HepG2 (cell line): ENCODE measurements around the gene ACCS. TPM values are rescaled to one million over a fixed set of nuclear protein-coding genes. Genes with fewer than 3 reads are reported as not detected.

Experiments
- ATAC-seq: fragments of 200-7000 bp; cut with Tn5 transposase; 3 replicates; pipeline ENCODE4 v1.9.1; 2020; ENCODE audit warnings: mild to moderate bottlenecking, moderate library complexity
- BruUV-seq: library from RNA; stranded (reverse); fragments of 400-500 nt; replicated peaks from 2 replicates; lab custom pipeline; 2021; lab: Mats Ljungman, UMichigan
- CTCF ChIA-PET: fragments of 300-600 bp; formaldehyde crosslinking; extraction: SDS; loops from one replicate; lab custom pipeline; 2021; ENCODE audit warnings: low total read pairs, inconsistent platforms, low intra/inter-chr PET ratio; lab: Yijun Ruan, JAX
- POLR2A ChIA-PET: fragments of 350-600 bp; sonication (Branson Sonifier 250); formaldehyde crosslinking; loops from one replicate; lab custom pipeline; 2020; ENCODE audit warnings: antibody characterized with exemption, inconsistent platforms; lab: Yijun Ruan, JAX
- DNase-seq: peaks from one replicate; pipeline ENCODE4 v3.0.0-alpha.2; 2015; ENCODE audit warnings: low spot score
- FAIRE-seq: peaks from 3 replicates; lab custom pipeline; 2011; peaks lifted over from hg19 to GRCh38; lab: Jason Lieb, UNC
- H2AFZ ChIP-seq: one replicate; pipeline ENCODE4 v1.6.1; 2011; ENCODE audit warnings: low read length, inconsistent platforms
- H3K27ac ChIP-seq: fragments of 300-600 bp; 3 replicates; pipeline ENCODE4 v1.8.0; 2011; ENCODE audit warnings: mixed run types, mild to moderate bottlenecking, mixed read lengths, low read length, inconsistent platforms; ENCODE audit not compliant: insufficient read depth; ENCODE audit errors: extremely low read length
- H3K27me3 ChIP-seq, 2 experiments: fragments of 200-600 bp in 1 of 2; 2 replicates in 1 of 2; 3 replicates in 1 of 2; pipeline versions ENCODE4 v1.6.0 to v1.8.0; 2011; ENCODE audit warnings: low read length in 2 of 2, mild to moderate bottlenecking in 2 of 2, moderate library complexity in 2 of 2, inconsistent platforms in 1 of 2; ENCODE audit not compliant: insufficient read depth in 2 of 2, control insufficient read depth in 1 of 2
- H3K36me3 ChIP-seq, 2 experiments: fragments of 200-600 bp in 1 of 2; replicated peaks in 1 of 2; 2 replicates in 1 of 2; 3 replicates in 1 of 2; pipeline versions ENCODE4 v1.5.1 to v1.8.0; 2011; ENCODE audit warnings: low read length in 2 of 2, inconsistent platforms in 1 of 2; ENCODE audit not compliant: insufficient read depth in 2 of 2, control insufficient read depth in 1 of 2
- H3K4me1 ChIP-seq: 2 replicates; pipeline ENCODE4 v1.5.1; 2012; ENCODE audit warnings: low read length, inconsistent platforms; ENCODE audit not compliant: insufficient read depth
- H3K4me2 ChIP-seq: 2 replicates; pipeline ENCODE4 v1.6.0; 2011; ENCODE audit warnings: low read depth, low read length, inconsistent platforms
- H3K4me3 ChIP-seq, 3 experiments: fragments of 200-600 bp in 1 of 3; sonication (generic), shearing (Covaris generic) in 1 of 3; replicated peaks in 1 of 3; 2 replicates each; pipeline ENCODE4 v1.5.1; 2011 to 2016; ENCODE audit warnings: low read length in 3 of 3, inconsistent platforms in 2 of 3, low read depth in 2 of 3, mild to moderate bottlenecking in 2 of 3, control low read depth in 1 of 3, mixed read lengths in 1 of 3; ENCODE audit not compliant: insufficient read depth in 1 of 3
- H3K79me2 ChIP-seq: one replicate; pipeline ENCODE4 v1.6.1; 2011; ENCODE audit warnings: low read length, inconsistent platforms; ENCODE audit not compliant: insufficient read depth
- H3K9ac ChIP-seq: 2 replicates; pipeline ENCODE4 v1.6.0; 2011; ENCODE audit warnings: mild to moderate bottlenecking, low read depth, low read length, inconsistent platforms; ENCODE audit not compliant: insufficient read depth
- H3K9me3 ChIP-seq: 2 replicates; pipeline ENCODE4 v1.5.1; 2012; ENCODE audit warnings: mild to moderate bottlenecking, low read length
- H4K20me1 ChIP-seq: 2 replicates; pipeline ENCODE4 v1.6.0; 2011; ENCODE audit warnings: inconsistent platforms, mild to moderate bottlenecking, low read length, moderate library complexity; ENCODE audit not compliant: insufficient read depth
- GATA4 ChIP-seq: sonication (generic); IDR thresholded peaks from 2 replicates; pipeline ENCODE4 v1.6.1; 2016; ENCODE audit warnings: antibody characterized with exemption, low read depth, borderline replicate concordance
- GFI1 ChIP-seq: sonication (generic); formaldehyde crosslinking; IDR thresholded peaks from 2 replicates; pipeline ENCODE4 v1.5.0; 2020; ENCODE audit warnings: missing genetic modification reagents, mild to moderate bottlenecking, borderline replicate concordance
- HDAC2 ChIP-seq: sonication (generic); formaldehyde crosslinking; IDR thresholded peaks from 2 replicates; pipeline ENCODE4 v1.4.0; 2020; ENCODE audit warnings: missing genetic modification reagents
- KDM6A ChIP-seq: IDR thresholded peaks from 2 replicates; pipeline ENCODE4 v1.6.1; 2016; ENCODE audit warnings: low read depth
- KLF15 ChIP-seq: sonication (generic); formaldehyde crosslinking; IDR thresholded peaks from 2 replicates; pipeline ENCODE4 v1.8.1; 2023; ENCODE audit warnings: borderline replicate concordance, mild to moderate bottlenecking, inconsistent platforms, missing genetic modification reagents, mixed read lengths
- NPAS2 ChIP-seq: sonication (generic); formaldehyde crosslinking; IDR thresholded peaks from 2 replicates; pipeline ENCODE4 v1.8.0; 2022; ENCODE audit warnings: mild to moderate bottlenecking, missing genetic modification reagents, borderline replicate concordance
- RAD21 ChIP-seq: fragments of 450-650 bp; formaldehyde crosslinking; IDR thresholded peaks from 2 replicates; pipeline ENCODE4 v1.5.0; 2020; ENCODE audit warnings: mild to moderate bottlenecking
- RARA ChIP-seq: IDR thresholded peaks from 2 replicates; pipeline ENCODE4 v1.6.1; 2016; ENCODE audit warnings: missing genetic modification reagents, missing compliant biosample characterization
- ZBTB3 ChIP-seq: sonication (generic); formaldehyde crosslinking; IDR thresholded peaks from 2 replicates; pipeline ENCODE4 v1.4.0; 2020; ENCODE audit warnings: low read depth, mild to moderate bottlenecking, moderate library complexity, missing genetic modification reagents, borderline replicate concordance
- ZNF543 ChIP-seq: sonication (generic); formaldehyde crosslinking; IDR thresholded peaks from 2 replicates; pipeline ENCODE4 v1.4.0; 2020; ENCODE audit warnings: mild to moderate bottlenecking, missing genetic modification reagents
- ZNF605 ChIP-seq: sonication (generic); formaldehyde crosslinking; IDR thresholded peaks from 2 replicates; pipeline ENCODE4 v1.8.0; 2022; ENCODE audit warnings: mild to moderate bottlenecking, missing genetic modification reagents
- ZNF713 ChIP-seq: sonication (generic); formaldehyde crosslinking; IDR thresholded peaks from 2 replicates; pipeline ENCODE4 v1.4.0; 2020; ENCODE audit warnings: mild to moderate bottlenecking, missing genetic modification reagents
- WGBS: methylation state at CpG from one replicate; pipeline ENCODE4 v1.1.6; 2017; ENCODE audit warnings: low lambda C conversion rate; 5-methylcytosine and 5-hydroxymethylcytosine counted together
- in situ Hi-C: cut with HindIII; loops from 2 replicates; pipeline ENCODE4 v1.10.0; 2017; ENCODE audit warnings: low pct_unique_long_range_greater_than_20kb; ENCODE audit not compliant: extremely low pct_ligation_motif_present
- intact Hi-C: fragments of 100-400 bp; cut with micrococcal nuclease; formaldehyde crosslinking; loops from one replicate; pipeline ENCODE4 v1.10.0; 2022; ENCODE audit not compliant: unreplicated experiment
- polyA plus RNA-seq, 8 experiments: library from polyadenylated mRNA; depleted of rRNA in 3 of 8; stranded (reverse) in 7 of 8; unstranded in 1 of 8; fragments of >200 nt; fragmentation: Illumina TruSeq in 4 of 8; extraction: Trizol in 4 of 8; gene quantifications; 2 replicates each; pipeline versions ENCODE4 v1.2.1 to v1.2.3, GENCODE V29; 2011 to 2016; ENCODE audit warnings: low read depth in 4 of 8, missing spikeins in 1 of 8, mixed read lengths in 1 of 8; ENCODE audit not compliant: insufficient read depth in 1 of 8
- total RNA-seq, 5 experiments: library from RNA; depleted of rRNA; stranded (reverse); fragments of >200 nt; fragmentation: Illumina TruSeq; extraction: Trizol; gene quantifications; 2 replicates each; pipeline ENCODE4 v1.2.3, GENCODE V29; 2016; ENCODE audit warnings: low read depth in 1 of 5
- TF ChIP-seq, protein P1 (sequence below): sonication (generic); formaldehyde crosslinking; IDR thresholded peaks from 2 replicates; pipeline ENCODE4 v1.8.0; 2022; ENCODE audit warnings: mild to moderate bottlenecking, missing genetic modification reagents, moderate library complexity

Gene ACCS
- total and polyA plus RNA-seq, 2 of the 13 experiments (the other 11 are each of a cell fraction or from before 2014, with no cell fraction given) = 0.55 to 0.59 TPM

DNA sequence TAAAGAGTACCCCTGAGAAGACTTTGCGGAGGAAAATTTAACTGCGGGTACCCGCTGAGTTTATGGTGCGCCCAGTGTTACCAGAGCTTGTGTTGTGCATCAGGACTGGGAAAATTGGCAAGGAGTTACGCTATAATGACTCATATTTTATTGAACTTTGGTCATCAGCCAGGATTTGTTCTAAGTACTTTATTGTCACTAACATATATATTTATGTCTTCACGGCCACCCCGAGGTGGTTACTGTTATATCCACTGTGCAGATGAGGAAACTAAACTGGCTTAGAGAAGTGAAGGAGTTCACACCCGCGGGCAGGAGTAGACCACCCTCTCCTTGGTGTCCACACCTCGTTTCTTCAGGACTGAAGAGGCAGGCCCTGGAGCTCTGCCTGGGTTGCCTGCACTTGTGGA lies 667 bp downstream of the ACCS start:
- no TSS peak for BruUV-seq
- no peak overlapping the region for H3K4me2 ChIP-seq
- no peaks in the 10 kb centered on the region for H3K9me3 ChIP-seq
- no peaks in the 10 kb centered on the region for H3K36me3 ChIP-seq
- no peak for ATAC-seq
- no peak for DNase-seq
- H3K4me3 ChIP-seq = no peak overlapping the region
- H2AFZ ChIP-seq = no peak overlapping the region
- peaks cover 0 to 8% of the 10 kb centered on the region in 2 experiments; a peak in 2 of 5 replicates for H3K27me3 ChIP-seq
- in situ Hi-C loops = no loop called here
- intact Hi-C loops = no loop called here
- no peak overlapping the region for H3K9ac ChIP-seq
- no peaks in the 10 kb centered on the region for H4K20me1 ChIP-seq
- WGBS = 88% methylated on average over 10 of the region's 10 CpGs
- CTCF ChIA-PET = no interaction called here
- 0 out of 2 replicates have a peak, but pooled peaks cover 13% of the 10 kb centered on the region for H3K4me1 ChIP-seq
- no peak overlapping the region for H3K27ac ChIP-seq
- TF ChIP-seq HDAC2 (CRISPR knock-in tag) = no peak
- TF ChIP-seq KDM6A (CRISPR knock-in tag) = no peak
- TF ChIP-seq GFI1 (CRISPR knock-in tag) = no peak
- no peak for TF ChIP-seq KLF15 (CRISPR knock-in tag)
- no peak for TF ChIP-seq GATA4
- no peak for TF ChIP-seq NPAS2 (CRISPR knock-in tag)
- no peak for TF ChIP-seq ZNF543 (CRISPR knock-in tag)
- no peak for TF ChIP-seq ZNF605 (CRISPR knock-in tag)
- no peak for TF ChIP-seq ZBTB3 (CRISPR knock-in tag)
- FAIRE-seq = no peak
- H3K79me2 ChIP-seq = no peaks in the 10 kb centered on the region
- POLR2A ChIA-PET = no interaction called here

DNA sequence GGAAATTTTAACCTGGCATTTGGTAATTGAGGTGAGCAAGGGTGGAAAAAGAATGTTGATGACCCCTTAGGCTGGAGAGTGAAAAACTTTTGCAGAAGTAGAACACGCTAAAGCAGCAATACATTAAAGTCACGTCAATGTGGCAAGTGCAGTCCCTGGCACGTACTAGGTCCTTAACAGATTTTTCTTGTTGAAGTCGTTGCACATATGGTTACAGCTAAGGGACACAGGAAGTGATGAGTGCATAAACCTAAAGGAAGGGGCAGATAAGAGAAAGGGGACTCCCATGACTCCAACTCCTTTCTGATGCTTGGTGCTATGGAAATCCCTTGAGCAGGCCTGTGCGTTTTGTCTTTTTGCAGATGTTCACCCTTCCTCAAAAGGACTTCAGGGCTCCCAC lies 1.2 kb downstream of the ACCS start:
- no peaks in the 10 kb centered on the region for H3K79me2 ChIP-seq
- intact Hi-C loops = no loop called here
- TF ChIP-seq RARA (CRISPR knock-in tag) (no peak), ZNF713 (CRISPR knock-in tag) (no peak), RAD21 (no peak)
- TF ChIP-seq, protein P1, sequence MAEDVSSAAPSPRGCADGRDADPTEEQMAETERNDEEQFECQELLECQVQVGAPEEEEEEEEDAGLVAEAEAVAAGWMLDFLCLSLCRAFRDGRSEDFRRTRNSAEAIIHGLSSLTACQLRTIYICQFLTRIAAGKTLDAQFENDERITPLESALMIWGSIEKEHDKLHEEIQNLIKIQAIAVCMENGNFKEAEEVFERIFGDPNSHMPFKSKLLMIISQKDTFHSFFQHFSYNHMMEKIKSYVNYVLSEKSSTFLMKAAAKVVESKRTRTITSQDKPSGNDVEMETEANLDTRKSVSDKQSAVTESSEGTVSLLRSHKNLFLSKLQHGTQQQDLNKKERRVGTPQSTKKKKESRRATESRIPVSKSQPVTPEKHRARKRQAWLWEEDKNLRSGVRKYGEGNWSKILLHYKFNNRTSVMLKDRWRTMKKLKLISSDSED (CRISPR knock-in tag) = no peak
- TF ChIP-seq, all 625 proteins: peak for 0
- CTCF ChIA-PET = no interaction called here
- WGBS = 52% methylated on average over 5 of the region's 5 CpGs
- ATAC-seq = no peak
- Histone ChIP-seq H3K27me3 (peaks cover 0 to 8% of the 10 kb centered on the region in 2 experiments; a peak in 2 of 5 replicates), H3K4me1 (0 out of 2 replicates have a peak, but pooled peaks cover 13% of the 10 kb centered on the region), H3K9me3 (no peaks in the 10 kb centered on the region), H3K4me3 (no peak overlapping the region), H2AFZ (no peak overlapping the region), H3K4me2 (no peak overlapping the region), H3K27ac (no peak overlapping the region), H3K36me3 (no peaks in the 10 kb centered on the region), H3K9ac (no peak overlapping the region), H4K20me1 (no peaks in the 10 kb centered on the region)
- in situ Hi-C loops = no loop called here
- FAIRE-seq = no peak
- no TSS peak for BruUV-seq
- DNase-seq = no peak
- POLR2A ChIA-PET = no interaction called here
